Nephron (organoid): Measurements from ENCODE around the gene KCNIP4.

Experiments
- H3K27ac Mint-ChIP-seq, 3 experiments: 2 replicates each; pipeline ENCODE4 v1.8.0; 2020; ENCODE audit warnings: mixed read lengths in 3 of 3, mild to moderate bottlenecking in 2 of 3, moderate library complexity in 1 of 3
- H3K27me3 Mint-ChIP-seq: 2 replicates; pipeline ENCODE4 v1.8.0; 2021; ENCODE audit warnings: low read depth, mild to moderate bottlenecking, moderate library complexity, mixed read lengths
- H3K36me3 Mint-ChIP-seq: 2 replicates; pipeline ENCODE4 v1.8.0; 2020; ENCODE audit warnings: low read depth, mixed read lengths
- H3K4me1 Mint-ChIP-seq: 2 replicates; pipeline ENCODE4 v1.8.0; 2020; ENCODE audit warnings: mixed read lengths
- H3K4me3 Mint-ChIP-seq, 3 experiments: 2 replicates each; pipeline ENCODE4 v1.8.0; 2020; ENCODE audit warnings: mild to moderate bottlenecking in 3 of 3, mixed read lengths in 3 of 3, moderate library complexity in 2 of 3
- H3K9me3 Mint-ChIP-seq: 2 replicates; pipeline ENCODE4 v1.8.0; 2020; ENCODE audit warnings: mixed read lengths
- CTCF ChIP-seq, 3 experiments: fragments of 200-600 bp; sonication (generic); IDR thresholded peaks; one replicate each; pipeline ENCODE4 v1.5.0; 2021; ENCODE audit warnings: antibody characterized with exemption in 3 of 3; ENCODE audit not compliant: unreplicated experiment in 3 of 3

Gene KCNIP4

GRCh38 chr4:20724915-20725314 lies 1223.7 kb downstream of the KCNIP4 start:
- Mint-ChIP-seq H3K4me3 (no peak overlapping the region), H3K36me3 (peaks cover 70% of the 10 kb centered on the region), H3K27me3 (no peaks in the 10 kb centered on the region), H3K4me1 (no peaks in the 10 kb centered on the region), H3K9me3 (peaks cover 21% of the 10 kb centered on the region), H3K27ac (no peak overlapping the region)
- TF ChIP-seq CTCF (IDR thresholded peaks at IDR 0.05; ENCODE audit: unreplicated experiment in 3 of 3): no peak

- Mint-ChIP-seq H3K9me3 (peaks cover 33% of the 10 kb centered on the region), H3K36me3 (peaks cover 77% of the 10 kb centered on the region), H3K27ac (no peak overlapping the region), H3K4me3 (no peak overlapping the region), H3K4me1 (no peaks in the 10 kb centered on the region), H3K27me3 (no peaks in the 10 kb centered on the region)
- TF ChIP-seq CTCF (IDR thresholded peaks at IDR 0.05; ENCODE audit: unreplicated experiment in 3 of 3): no peak
Measured at GRCh38 chr4:20723463-20723862, 1225.1 kb downstream of the KCNIP4 start.

GRCh38 chr4:20723019-20723418 lies 1225.6 kb downstream of the KCNIP4 start:
- Mint-ChIP-seq H3K9me3 (peaks cover 37% of the 10 kb centered on the region), H3K4me1 (no peaks in the 10 kb centered on the region), H3K36me3 (peaks cover 82% of the 10 kb centered on the region), H3K4me3 (no peak overlapping the region), H3K27me3 (no peaks in the 10 kb centered on the region), H3K27ac (no peak overlapping the region)
- TF ChIP-seq CTCF (IDR thresholded peaks at IDR 0.05; ENCODE audit: unreplicated experiment in 3 of 3): no peak

DNA sequence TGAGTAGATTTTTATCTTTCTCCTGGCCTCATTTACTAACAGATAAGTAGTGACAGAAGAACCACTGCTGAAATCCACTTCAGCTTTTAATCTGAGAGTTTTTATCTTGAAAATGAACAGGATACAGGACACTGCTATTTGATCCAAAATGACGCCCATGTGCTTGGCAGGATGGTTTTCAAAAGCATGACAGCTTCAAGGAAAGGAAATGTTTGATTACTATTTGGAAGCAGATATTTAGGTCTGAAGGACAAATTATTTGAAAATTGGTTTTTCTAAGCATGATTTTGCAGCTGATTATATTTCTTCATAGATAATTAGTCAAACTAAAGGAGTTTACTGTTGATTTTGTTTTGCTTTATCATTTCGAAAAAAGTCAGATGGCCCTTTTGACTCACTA lies 1237.2 kb downstream of the KCNIP4 start:
- Mint-ChIP-seq H3K9me3 (peaks cover 8% of the 10 kb centered on the region), H3K4me1 (no peaks in the 10 kb centered on the region), H3K27ac (no peak overlapping the region), H3K27me3 (no peaks in the 10 kb centered on the region), H3K36me3 (peaks cover 57% of the 10 kb centered on the region), H3K4me3 (no peak overlapping the region)
- TF ChIP-seq CTCF (IDR thresholded peaks at IDR 0.05; ENCODE audit: unreplicated experiment in 3 of 3): no peak

- H3K36me3 Mint-ChIP-seq: peaks cover 8% of the 10 kb centered on the region
- no peaks in the 10 kb centered on the region for H3K27me3 Mint-ChIP-seq
- H3K4me3 Mint-ChIP-seq: peak within 1 kb of the TSS; percentile 92 to 98 (median 97)
- H3K9me3 Mint-ChIP-seq: no peaks in the 10 kb centered on the region
- no peak for TF ChIP-seq CTCF (IDR thresholded peaks at IDR 0.05; ENCODE audit: unreplicated experiment in 3 of 3)
- H3K4me1 Mint-ChIP-seq: peaks cover 30% of the 10 kb centered on the region
- peak within 1 kb of the TSS; percentile 92 to 98 (median 98) for H3K27ac Mint-ChIP-seq
Measured at GRCh38 chr4:20700007-20700761, 1248.4 kb downstream of the KCNIP4 start, which contains the start of gene PACRGL. PACRGL (plus strand) TSS chr4:20700458; CDS start chr4:20704482, 4,024 bp downstream.

- no peak for TF ChIP-seq CTCF (IDR thresholded peaks at IDR 0.05; ENCODE audit: unreplicated experiment in 3 of 3)
- no peaks in the 10 kb centered on the region for H3K36me3 Mint-ChIP-seq
- peaks cover 30% of the 10 kb centered on the region for H3K4me1 Mint-ChIP-seq
- peak overlapping the region; percentile 74 to 97 (median 83) for H3K4me3 Mint-ChIP-seq
- no peaks in the 10 kb centered on the region for H3K9me3 Mint-ChIP-seq
- peak overlapping the region; percentile 81 to 92 (median 84) for H3K27ac Mint-ChIP-seq
- H3K27me3 Mint-ChIP-seq: no peaks in the 10 kb centered on the region
Measured at GRCh38 chr4:20698820-20699219, 1249.8 kb downstream of the KCNIP4 start.
